BE2C (cell line): ENCODE results near the gene KIF1B.
"Not testable (repeated sequence)": the region's sequence is repeated elsewhere in the genome, so short reads cannot be mapped to it uniquely, and the experiment has no call there.

Source experiments
- DNase-seq: peaks from one replicate; pipeline ENCODE4 v3.0.0-alpha.2; 2020
- H3K27me3 ChIP-seq: fragments of 250-450 bp; sonication (Bioruptor Pico); 2 replicates; pipeline ENCODE4 v1.5.1; 2020; ENCODE audit warnings: mild to moderate bottlenecking
- H3K36me3 ChIP-seq: fragments of 250-450 bp; sonication (Bioruptor Pico); 2 replicates; pipeline ENCODE4 v1.5.1; 2020; ENCODE audit warnings: mild to moderate bottlenecking
- H3K4me1 ChIP-seq: fragments of 250-450 bp; sonication (Bioruptor Pico); 2 replicates; pipeline ENCODE4 v1.5.1; 2020
- H3K4me3 ChIP-seq: 2 replicates; pipeline ENCODE4 v1.5.1; 2011; ENCODE audit warnings: low read depth, low read length
- H3K9me3 ChIP-seq: fragments of 250-450 bp; sonication (Bioruptor Pico); 2 replicates; pipeline ENCODE4 v1.5.1; 2020
- TF ChIP-seq, protein P1 (sequence below): IDR thresholded peaks from 2 replicates; pipeline ENCODE4 v1.5.1; 2012; ENCODE audit warnings: mild to moderate bottlenecking, low read depth, low read length

Gene KIF1B

DNA sequence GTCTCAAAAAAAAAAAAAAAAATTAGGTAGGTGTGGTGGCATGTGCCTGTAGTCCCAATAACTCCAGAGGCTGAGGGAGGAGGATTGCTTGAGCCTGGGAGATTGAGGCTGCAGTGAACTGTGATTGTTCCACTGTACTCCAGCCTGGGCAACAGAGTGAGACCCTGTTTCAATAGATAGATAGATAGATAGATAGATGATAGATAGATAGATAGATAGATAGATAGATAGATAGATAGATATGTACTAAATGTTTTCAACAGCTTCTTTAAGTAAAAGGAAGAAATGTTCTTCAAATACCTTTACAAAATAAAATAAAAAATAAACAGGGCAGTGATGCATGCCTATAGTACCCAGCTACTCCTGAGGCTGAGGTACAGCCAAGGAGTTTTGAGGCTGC lies 9.8 kb downstream of the KIF1B start:
- Histone ChIP-seq H3K4me3 (no peak overlapping the region), H3K27me3 (no peaks in the 10 kb centered on the region), H3K36me3 (no peaks in the 10 kb centered on the region), H3K4me1 (no peaks in the 10 kb centered on the region), H3K9me3 (no peaks in the 10 kb centered on the region)
- TF ChIP-seq, protein P1, sequence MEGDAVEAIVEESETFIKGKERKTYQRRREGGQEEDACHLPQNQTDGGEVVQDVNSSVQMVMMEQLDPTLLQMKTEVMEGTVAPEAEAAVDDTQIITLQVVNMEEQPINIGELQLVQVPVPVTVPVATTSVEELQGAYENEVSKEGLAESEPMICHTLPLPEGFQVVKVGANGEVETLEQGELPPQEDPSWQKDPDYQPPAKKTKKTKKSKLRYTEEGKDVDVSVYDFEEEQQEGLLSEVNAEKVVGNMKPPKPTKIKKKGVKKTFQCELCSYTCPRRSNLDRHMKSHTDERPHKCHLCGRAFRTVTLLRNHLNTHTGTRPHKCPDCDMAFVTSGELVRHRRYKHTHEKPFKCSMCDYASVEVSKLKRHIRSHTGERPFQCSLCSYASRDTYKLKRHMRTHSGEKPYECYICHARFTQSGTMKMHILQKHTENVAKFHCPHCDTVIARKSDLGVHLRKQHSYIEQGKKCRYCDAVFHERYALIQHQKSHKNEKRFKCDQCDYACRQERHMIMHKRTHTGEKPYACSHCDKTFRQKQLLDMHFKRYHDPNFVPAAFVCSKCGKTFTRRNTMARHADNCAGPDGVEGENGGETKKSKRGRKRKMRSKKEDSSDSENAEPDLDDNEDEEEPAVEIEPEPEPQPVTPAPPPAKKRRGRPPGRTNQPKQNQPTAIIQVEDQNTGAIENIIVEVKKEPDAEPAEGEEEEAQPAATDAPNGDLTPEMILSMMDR: no peak
- DNase-seq: no peak

DNA sequence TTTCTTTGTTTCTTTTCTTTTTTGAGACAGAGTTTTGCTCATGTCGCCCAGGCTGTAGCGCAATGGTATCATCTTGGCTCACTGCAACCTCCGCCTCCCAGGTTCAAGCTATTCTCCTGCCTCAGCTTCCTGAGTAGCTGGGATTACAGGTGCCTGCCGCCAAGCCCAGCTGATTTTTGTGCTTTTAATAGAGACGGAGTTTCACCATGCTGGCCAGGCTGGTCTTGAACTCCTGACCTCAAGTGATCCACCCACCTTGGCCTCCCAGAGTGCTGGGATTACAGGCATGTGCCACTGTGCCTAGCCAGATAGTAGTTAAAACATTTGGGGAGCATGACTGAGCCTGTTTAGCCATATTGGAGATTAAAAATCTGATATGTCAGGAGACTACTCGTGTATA lies 10.3 kb downstream of the KIF1B start:
- DNase-seq, H3K27me3 ChIP-seq, H3K36me3 ChIP-seq, H3K9me3 ChIP-seq, H3K4me3 ChIP-seq, H3K4me1 ChIP-seq: not testable (repeated sequence)

DNA sequence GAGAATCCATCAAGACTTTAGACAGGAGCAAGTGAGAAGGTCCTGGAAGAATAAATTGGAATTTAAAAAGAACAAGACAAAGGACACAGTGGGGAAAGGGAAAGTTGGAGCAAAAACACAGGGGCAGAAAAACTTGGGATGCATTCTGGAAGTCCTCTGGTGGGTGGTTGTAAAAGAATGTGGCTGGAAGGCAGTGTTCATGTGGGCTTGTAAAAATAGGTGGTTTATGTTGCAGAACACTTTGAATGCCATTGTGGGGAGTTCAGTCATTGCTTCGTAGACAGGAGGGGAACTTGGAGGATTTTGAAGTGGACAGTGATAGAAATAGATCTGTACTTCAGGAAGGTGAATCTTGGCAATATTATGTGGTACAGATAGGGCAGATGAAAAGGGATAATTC lies 15.2 kb downstream of the KIF1B start:
- H3K36me3 ChIP-seq: no peaks in the 10 kb centered on the region
- no peaks in the 10 kb centered on the region for H3K4me1 ChIP-seq
- no peak overlapping the region for H3K4me3 ChIP-seq
- H3K27me3 ChIP-seq: no peaks in the 10 kb centered on the region
- TF ChIP-seq, protein P1: no peak
- DNase-seq: no peak
- no peaks in the 10 kb centered on the region for H3K9me3 ChIP-seq

DNA sequence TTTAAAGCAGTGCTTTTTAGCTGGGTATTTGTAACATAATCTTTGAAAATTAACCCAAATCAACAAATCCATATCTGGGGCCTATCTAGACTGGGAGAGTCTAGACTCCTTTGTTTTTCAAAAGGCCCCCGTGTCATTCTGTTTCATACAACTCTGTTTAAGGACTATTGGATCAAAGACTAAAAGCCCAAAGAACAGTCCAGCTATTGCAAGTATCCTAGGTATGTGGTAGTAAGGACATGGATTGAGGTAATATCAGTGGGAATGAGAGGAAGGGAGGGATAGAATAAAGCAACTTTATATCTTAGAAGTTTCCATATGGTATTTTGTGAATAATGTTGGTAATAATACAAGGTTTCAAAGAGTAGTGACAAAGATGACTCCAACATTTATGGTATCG lies 18.2 kb downstream of the KIF1B start:
- no peak for DNase-seq
- no peaks in the 10 kb centered on the region for H3K4me1 ChIP-seq
- H3K36me3 ChIP-seq: no peaks in the 10 kb centered on the region
- TF ChIP-seq, protein P1: no peak
- no peaks in the 10 kb centered on the region for H3K9me3 ChIP-seq
- H3K27me3 ChIP-seq: no peaks in the 10 kb centered on the region
- H3K4me3 ChIP-seq: no peak overlapping the region

DNA sequence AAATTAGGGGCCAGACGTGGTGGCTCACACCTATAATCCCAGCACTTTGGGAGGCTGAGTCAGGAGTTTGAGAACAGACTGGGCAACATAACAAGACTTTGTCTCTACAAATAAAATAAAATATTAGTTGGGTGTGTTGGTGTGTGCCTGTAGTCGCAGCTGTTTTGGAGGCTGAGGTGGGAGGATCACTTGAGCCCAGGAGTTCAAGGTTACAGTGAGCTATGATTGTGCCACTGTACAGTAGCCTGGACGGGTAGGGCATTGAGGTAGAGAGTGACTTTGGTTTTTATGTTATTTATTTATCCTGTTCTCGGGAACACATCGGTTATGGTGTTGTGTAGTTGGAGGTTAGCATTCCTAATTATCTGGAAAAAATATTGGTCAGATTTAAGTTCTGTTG lies 19.5 kb downstream of the KIF1B start:
- Histone ChIP-seq H3K4me1 (no peaks in the 10 kb centered on the region), H3K36me3 (no peaks in the 10 kb centered on the region), H3K27me3 (no peaks in the 10 kb centered on the region), H3K4me3 (no peak overlapping the region), H3K9me3 (no peaks in the 10 kb centered on the region)
- TF ChIP-seq, protein P1: no peak
- DNase-seq: no peak

DNA sequence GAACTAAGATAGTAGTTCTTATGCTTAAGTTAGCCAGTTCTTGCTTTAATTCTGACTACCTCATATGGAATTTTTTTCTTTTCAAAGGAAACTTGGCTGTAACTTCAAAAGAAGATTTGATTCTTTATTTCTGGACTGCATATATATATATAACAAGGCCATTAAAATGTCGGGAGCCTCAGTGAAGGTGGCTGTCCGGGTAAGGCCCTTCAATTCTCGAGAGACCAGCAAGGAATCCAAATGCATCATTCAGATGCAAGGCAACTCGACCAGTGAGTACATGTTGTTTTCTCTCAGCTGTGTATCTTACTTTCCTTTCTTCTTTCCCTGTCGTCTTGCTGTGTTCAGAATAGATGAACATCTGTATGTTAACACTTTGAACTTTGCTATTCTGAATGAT lies 21.8 kb downstream of the KIF1B start:
- Histone ChIP-seq H3K4me3 (no peak overlapping the region), H3K4me1 (no peaks in the 10 kb centered on the region), H3K36me3 (no peaks in the 10 kb centered on the region), H3K27me3 (no peaks in the 10 kb centered on the region), H3K9me3 (no peaks in the 10 kb centered on the region)
- TF ChIP-seq, protein P1: no peak
- no peak for DNase-seq

DNA sequence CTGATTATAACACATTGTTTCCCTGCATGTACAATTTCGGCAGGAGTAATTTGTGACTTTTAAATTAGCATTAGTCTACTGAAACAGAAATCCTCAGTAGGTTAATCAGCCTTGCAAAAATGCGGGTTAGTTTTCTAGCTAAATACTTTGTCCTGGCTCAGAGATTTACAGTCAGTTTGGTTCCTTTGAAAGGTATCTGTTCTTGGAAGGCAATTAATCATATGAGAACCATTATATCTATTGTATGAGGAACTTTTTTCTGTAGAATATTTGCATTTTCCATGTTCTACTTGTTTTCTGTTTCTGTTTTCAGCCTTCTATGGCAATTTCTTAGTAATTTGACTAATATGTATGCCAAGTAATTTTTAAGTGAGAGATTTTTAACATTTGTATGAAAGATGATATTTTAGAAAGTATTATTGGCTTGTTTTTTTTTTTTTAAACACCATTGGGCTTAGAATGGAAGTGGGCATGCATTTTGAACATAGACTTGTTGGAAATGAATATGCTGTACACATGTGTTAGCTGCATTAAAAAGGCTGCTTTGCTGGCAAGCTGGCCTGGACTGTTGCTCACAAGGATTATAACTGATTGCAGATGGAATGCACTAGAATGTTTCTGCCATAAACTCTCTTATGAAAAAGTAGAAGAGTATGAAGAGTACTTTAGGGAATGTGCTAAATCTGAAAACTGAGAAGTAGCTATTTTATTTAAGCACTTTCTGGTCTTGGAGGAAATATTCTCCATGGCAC lies 26.2 kb downstream of the KIF1B start:
- H3K4me3 ChIP-seq: no peak overlapping the region
- no peaks in the 10 kb centered on the region for H3K27me3 ChIP-seq
- TF ChIP-seq, protein P1: no peak
- H3K36me3 ChIP-seq: no peaks in the 10 kb centered on the region
- H3K9me3 ChIP-seq: no peaks in the 10 kb centered on the region
- no peaks in the 10 kb centered on the region for H3K4me1 ChIP-seq
- no peak for DNase-seq
